ENCODE data around the gene C14orf93.

The C14orf93 gene

DNA sequence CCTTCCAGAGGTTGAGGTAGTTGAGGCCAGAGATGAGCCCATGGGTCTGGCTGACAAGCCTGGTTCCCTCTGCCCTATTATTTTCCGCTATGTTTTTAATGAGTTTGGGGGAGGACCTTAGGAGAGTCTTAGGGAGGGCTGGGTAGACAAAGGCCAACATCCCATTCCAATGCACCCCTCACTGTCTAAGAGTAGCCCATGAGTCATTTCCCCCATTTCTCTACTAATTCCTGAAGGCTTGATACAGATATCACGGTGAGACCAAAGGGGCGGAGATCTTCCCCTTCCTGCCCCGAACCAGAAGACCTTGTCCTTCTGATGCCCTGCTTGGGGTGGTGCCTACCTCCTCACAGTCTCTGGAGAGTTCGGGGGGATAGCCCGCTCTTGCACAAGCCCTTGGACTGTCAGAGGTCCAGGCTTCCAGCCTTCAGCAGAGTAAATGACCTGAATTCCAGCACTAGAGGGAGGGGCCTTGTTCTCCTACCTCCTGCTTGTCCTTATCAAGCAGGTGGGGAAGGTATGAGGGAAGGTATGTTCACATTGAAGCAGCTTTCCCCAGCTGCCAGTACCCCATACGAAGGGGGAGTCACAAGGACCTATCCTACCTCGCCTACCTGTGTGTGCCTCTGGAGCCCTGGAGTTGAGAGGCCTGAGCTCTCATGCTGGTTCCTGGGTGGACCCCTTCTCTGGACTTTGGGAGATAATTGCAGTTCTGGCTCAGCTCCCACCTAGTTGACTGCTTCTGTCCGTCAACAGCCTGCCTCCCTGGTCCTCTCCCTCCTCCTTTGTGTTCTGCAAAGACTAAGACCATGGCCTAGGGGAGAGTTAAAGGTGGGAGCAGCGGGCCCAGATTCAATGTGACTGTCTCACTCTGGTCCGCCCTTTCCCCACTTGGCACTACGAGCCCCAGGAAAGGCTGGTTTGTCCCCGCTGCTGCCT is 35.7 kb upstream of the C14orf93 start:
- no peak for DNase-seq

DNA sequence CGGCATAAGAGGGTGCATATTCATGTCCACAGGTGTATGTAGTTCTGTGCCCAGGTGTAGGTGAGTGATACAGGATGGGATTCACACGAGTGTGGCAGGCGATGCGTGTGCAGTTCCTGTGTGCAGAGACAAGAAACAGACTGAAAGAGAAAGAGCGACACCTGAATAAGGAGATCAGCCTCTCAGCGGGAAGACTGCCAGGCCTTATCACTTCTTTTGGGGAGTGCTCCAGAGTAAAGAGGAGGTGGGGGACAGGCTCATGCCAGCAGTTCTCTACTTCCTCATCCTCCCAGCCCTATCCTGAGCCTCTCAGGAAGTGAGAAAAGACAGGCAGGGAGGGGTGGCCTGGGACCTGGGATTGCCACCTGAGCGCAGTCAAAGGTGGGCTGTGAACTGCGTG is 34.9 kb upstream of the C14orf93 start:
- no peak for DNase-seq

DNA sequence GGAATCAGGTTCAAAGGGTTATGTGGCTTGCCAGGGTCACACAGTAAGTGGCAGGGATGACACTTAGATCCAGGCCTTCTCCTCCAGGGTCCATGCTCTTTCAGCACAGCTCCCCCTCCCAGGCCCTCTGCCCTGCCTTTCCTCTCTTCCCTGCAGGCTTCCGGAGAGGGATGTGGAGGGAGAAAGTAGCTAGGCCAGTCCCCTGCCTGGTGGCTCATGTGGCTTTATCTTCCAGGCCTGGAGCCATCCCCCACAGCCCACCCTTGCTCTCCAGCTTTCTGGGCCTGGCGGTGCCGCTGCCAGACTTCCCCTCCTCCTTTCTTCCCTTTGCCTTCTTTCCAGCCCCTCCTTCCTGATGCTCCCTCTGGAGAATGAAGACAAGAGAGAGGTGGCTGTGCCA is 33.8 kb upstream of the C14orf93 start:
- no peak for DNase-seq

DNA sequence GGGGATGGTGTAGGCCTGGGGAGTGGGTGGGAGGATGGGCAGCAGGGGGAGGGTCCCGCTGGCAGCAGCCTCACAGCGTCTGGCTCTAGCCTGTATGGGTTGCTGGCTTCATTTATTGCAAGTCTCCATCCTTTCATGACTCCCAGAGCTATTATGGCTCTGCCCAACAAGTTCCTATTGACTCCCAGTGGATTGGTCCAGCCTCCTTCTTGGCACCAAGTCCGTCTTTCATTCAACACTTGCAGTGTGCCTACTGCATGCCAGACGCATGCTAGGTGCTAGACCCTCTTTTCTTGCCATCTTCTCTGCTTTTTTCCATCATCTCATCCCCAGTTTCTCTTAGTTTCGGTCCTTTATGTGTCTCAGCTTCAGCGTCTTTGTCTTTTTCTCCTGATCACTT is 33.2 kb upstream of the C14orf93 start:
- no peak for DNase-seq

DNA sequence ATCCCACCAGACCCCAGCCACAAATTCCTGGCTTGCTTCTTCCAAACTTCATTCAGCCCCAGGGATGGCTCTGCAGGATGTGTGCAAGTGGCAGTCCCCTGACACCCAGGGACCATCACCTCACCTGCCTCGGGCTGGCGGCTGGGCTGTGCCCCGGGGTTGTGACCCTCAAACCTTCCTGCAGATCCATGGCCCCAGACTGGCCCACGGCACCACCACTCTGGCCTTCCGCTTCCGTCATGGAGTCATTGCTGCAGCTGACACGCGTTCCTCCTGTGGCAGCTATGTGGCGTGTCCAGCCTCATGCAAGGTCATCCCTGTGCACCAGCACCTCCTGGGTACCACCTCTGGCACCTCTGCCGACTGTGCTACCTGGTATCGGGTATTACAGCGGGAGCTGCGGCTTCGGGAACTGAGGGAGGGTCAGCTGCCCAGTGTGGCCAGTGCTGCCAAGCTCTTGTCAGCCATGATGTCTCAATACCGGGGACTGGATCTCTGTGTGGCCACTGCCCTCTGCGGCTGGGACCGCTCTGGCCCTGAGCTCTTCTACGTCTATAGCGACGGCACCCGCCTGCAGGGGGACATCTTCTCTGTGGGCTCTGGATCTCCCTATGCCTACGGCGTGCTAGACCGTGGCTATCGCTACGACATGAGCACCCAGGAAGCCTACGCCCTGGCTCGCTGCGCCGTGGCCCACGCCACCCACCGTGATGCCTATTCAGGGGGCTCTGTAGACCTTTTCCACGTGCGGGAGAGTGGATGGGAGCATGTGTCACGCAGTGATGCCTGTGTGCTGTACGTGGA is 32.4 kb upstream of the C14orf93 start, which contains the start of gene PSMB11:
Gene PSMB11 (plus strand): TSS at position 51 of the 804 bp plus-strand sequence. CDS start 14 bp downstream, at position 65.
- no peak for DNase-seq

DNA sequence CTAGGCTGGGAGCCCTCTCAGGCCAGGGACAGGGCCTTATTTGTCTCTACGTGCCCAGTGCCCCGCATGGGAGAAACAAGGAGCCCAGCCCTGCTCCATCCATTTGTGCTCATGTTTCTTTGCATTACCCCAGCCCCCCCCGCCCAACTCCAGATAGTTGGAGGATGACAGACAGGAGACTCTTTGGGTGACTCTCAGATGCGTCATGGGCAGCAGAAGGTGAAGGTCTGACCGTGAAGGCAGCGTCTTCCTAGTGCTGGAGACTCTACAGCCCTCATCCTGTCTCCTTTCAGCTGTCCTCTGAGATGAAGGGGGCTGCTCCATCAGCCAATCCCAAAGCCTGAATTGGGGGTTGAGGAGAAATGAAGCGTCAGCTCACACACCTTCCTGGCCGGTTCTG is 31.8 kb upstream of the C14orf93 start:
- DNase-seq = no peak

DNA sequence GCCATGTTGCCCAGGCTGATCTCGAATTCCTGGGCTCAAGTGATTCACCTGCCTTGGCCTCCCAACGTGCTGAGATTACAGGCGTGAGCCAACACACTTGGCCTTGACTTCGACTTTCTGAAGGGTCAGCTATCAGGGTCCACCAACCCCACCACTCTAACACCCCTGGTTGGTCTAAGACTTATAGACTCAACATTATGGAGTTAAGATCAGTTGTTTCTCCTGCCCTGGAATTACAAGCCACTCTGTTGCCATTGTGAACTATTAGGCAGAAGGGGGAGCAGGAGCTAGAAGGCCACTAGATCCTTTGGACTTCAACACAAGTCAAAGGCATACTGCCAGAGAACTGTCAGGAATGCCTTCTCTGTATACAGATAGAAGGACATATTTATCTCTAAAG is 30.2 kb upstream of the C14orf93 start:
- DNase-seq = no peak

DNA sequence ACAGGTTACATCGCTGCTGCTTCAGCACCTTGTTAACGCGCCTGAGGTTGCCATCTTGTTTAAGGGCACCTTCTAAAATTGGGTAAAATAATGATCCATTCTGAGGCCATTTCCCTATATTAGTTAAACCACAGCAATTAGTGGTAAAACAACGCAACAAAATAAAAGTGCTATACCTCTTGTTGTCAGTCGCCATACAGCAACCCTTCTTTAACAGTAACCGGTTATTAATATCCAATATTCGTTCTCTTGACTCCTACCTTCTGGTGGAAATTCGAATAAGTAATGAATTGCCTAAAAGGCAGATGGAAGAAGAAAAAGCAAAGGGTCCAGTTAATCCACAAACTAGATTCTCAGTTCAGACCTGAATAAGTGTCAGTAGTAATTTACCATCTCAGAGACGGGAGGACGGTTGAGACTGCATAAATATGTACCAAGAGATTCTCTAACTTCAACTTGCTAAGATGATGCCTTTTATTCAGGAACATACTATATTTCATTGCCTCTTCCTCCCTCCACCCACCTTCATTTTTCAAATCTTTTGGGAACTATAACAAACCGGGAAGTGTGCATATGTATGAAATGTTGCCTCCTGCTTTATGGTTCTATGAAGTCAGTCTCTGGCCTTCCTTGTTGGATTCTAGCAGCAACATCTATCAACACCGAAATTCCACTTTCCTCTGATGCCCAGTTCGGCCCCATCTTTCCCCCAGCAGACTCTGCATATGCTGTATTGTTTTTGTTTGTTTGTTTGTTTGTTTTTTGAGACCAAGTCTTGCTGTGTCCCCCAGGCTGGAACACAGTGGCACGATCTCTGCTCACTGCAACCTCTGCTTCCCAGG is 25.6 kb upstream of the C14orf93 start:
- DNase-seq = no peak

DNA sequence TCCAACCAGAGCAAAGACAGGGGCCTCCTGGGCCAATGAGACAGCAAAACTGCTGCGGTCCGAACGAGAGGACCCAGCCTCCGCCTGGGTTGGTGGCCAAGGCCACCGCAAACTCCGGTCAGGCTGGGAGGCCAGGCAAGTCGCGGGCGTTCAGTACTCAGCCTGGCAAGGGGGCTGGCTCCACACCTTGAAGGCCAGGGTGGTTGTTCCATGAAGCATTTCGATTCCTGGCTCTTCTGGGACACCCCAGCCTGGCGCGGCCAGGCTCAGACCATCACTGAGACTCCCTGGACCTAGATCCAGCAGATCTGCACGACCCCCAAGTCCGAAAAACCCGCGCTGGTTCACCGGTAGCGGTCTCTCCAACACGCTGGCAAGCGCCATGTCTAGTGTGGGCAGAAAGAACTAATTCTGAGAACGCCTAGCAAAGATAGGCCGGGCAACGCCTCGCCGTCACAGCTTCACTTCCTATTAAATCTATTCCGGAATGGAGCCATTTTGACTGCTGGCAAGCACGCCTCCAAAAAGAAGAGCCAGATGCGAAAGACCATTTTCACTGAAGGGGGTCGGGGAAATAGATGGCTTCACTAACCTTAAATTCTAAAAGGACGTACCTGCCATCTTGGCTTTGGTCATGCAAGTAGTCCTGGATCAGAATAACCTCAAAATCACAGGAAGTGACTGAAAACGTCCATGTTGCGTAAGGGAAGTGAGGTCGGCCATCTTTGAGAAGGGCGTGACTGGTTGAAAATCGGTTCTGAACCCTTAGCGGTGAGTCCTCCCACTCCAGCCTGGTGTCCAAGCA is 24.8 kb upstream of the C14orf93 start, which contains the start of gene PSMB5:
Gene PSMB5 (minus strand): TSS at position 403 of the 805 bp plus-strand sequence. CDS start 19 bp downstream, at position 384.
- peak; percentile 85 to 86 for DNase-seq

DNA sequence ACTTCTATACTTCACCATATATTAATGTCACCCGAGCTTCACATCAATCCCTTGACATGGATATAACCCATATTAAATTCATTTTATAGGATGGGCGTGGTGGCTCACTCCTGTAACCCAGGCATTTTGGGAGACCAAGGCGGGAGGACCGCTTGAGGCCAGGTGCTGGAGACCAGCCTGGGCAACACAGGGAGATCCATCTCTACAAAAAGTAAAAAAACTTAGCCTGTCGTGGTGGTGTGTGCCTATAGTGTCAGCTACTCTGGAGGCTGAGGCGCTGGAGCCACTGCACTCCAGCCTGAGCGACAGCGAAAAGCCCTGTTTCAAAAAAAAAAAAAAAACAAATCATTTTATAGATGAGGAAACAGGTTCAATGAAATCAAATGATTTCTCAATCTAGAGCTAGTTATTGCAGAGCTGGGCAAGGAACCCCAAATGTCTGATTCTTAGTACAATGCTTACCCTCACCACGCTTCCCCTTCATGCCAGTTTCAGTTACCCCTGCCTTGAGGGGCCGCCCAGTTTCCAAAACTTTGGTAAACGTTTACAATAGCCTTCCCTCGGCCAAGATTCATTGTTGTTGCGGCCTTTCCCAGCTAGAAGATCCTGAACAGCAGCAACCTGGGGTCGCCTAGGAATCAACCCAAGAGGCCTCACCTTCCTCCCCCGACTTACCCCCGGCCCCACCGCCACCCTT is 24.0 kb upstream of the C14orf93 start:
- no peak for DNase-seq

DNA sequence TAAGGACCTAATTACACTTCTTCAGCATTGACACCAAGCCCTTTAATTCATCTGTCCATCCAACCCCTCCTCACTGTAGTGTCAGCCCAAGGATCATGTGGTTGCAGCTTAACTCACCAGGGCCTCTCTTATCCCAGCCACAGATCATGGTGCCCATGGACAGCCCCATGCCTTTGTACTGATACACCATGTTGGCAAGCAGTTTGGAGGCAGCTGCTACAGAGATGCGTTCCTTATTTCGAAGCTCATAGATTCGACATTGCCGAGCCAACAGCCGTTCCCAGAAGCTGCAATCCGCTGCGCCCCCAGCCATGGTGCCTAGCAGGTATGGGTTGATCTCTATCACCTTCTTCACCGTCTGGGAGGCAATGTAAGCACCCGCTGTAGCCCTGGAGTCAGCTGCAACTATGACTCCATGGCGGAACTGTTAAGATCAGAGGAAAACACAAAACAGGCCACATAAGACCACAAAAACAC is 23.3 kb upstream of the C14orf93 start:
- DNase-seq = no peak

DNA sequence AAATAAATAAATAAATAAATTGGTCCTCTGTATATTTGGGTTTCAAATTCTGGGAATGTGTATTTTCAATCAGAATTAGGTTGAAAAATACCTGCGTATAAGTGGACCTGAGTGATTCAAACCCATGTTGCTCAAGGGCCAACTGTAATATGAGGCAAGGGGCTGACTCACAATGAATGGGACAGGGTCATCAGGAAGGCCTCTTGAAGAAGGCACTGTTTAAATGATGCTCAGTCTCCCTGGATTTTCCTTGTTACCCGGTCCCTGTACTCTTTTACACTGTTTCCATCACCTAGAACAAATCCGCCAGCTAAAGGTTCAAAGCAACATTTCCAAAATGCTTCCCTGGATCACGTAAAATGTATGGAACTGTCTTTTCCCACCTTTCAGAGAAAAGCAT is 21.0 kb upstream of the C14orf93 start:
- DNase-seq = no peak

DNA sequence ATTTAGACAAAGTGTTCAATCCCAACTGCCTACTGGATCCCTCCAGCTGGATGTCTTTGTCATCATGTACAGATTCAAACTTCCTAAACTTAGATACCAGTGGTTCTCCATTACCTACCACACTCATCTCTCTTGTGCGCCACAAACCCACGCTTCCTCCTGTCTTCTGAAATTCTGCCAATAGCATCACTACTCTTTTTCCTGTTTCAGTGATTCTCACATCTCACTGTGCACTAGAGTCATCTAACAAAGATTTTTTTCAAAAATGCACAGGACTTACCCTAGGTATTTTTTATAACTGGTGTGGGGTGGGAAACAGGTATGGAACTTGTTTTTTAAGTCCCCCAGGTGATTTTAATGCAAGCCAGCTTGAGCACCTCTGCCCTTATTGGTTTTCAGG is 18.9 kb upstream of the C14orf93 start:
- DNase-seq = peak; percentile 12

DNA sequence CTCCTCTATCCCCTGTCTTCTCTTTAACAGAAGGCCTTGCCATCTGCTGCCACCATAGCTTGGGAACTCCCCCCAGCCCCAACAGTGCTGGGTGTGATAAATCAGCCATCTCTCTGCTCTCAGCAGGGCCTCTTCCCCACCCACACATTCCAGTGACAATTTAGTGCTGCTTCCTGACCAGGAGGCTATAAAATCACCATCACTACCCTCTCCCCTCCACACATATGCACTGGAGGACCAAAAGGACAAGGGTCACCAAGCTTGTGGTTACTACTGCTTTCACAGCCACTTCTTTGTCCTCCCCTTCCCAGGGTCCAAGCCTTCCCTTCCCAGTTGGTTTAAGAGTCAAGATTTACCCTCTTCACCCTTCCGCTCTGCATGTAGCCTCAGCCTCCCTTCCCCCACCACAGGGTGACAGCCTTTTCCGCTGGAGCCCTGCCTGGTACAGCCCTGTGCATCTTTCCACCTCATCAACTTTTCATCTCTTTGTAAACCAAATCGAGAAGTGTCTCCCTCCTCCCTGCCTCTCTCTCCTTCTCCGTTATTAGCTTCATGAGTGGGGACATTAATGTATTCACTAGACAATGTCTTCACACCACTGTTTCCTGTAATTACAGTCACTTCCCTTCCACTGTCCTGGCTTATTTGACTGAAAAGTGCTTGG is 15.3 kb upstream of the C14orf93 start:
- no peak for DNase-seq

DNA sequence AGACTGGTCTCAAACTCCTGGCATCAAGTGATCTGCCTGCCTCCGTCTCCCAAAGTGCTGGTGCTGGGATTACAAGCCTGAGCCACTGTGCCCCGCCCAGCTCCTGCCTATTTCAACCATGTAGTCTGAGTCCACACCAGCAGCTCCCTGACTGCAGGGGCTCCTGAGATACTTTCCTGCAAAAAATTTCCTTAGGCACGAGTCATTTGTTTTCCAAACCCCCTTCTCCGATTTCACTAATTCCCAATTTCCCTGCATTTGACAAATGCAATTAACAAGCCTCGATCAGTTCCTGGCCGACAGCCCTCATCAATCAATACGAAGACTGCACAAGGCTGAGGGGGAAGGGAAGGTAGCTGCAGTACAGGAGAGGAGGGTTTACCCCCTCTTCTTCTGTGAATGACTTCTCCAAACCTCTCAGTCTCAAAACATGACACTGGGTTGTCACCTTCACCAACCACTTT is 14.7 kb upstream of the C14orf93 start:
- DNase-seq = no peak

DNA sequence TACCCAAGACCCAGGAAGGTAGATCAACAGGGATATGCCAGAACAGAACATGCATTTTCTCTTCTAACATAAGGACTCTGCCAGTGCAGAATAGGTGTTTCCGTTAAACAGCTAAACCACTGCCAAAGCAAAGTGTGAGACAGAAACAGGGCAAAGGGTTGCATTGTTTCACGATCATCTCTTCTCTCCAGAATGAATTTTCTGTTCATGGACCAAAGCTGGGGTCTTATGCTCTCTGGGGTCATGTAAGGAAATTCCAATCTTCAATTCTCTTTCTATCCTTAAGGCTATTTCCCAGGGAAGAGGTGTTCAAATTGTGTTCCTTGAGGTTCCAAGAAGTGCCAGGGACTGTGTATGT is 13.8 kb upstream of the C14orf93 start:
- no peak for DNase-seq

DNA sequence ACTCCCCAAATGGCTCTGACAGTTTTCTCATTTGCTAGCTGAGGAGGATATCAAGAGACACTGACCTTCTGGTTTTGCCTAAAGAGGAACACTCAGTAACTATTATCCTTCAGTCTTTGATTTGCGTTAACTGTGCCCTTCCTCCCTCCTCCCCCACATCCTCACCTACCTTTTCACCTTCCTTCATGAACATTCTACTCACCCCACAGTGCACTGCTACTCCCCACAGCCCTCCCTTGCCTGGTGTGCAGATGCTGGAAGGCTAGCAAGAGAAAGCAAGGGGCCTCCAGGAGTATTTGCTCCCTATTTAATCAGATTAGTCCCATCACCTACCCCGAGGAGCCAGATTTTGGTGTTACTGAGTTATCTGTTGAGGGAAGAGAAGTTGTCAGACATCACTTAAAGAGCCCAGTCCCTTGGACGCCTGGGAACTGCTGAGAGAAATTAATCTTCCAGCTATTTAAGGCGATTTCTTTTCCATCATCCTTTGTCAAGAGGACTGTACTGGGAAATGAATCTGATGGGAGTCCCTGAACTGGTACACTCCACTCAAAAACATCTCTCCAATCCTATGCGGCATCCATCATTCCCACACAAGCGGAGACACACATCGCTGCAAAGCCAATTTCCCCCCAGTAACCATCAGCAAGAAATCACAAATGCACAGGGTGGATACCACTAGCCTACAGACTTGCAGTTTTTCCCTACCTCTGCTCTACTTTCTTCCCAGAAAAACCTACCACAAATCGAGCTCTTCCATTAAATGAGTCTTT is 13.3 kb upstream of the C14orf93 start:
- no peak for DNase-seq

DNA sequence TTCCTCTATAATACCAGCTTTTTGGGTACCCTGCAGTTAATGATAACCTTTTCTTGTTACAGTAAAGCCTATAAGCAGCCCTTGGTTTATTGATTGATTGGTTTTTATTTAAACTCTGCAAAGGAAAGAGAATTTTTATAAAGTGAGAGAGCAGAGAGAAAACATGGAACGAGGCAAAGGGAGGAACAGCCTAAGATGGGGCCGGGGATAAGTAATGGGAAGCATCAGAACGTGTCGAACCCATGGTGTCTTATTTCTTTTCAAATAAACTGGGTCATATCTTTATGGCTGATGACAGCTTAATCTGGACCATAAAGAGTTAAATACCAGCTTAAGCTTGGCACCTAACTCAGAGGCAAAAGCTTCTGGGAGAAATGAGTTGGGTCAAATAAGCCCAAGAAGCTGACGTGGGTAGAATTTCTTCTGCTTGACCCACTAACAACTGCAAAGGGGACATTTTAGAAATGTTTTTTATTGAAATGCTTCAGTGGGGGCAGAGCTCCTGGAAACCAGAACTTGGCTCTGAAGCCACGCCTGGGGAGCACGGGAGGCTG is 12.0 kb upstream of the C14orf93 start:
- DNase-seq = no peak

DNA sequence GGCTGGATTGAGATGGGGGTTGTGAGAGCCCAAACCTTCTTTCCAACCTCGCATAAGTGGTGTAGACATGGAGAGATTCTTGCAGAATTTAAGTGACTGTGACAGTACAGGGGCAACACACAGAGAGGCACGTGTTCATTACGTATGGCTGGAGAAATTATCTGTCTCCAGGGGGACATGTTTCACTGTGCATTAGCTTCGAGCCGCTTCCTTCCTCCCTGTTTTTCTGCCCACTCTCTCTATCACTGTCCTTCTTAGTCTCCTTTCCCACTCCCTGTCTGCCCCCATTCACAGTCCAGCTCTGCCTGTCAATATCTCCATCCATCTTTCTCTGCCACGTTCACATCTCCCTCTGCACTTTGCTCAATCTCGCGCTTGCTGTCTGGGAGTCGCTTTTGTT is 11.5 kb upstream of the C14orf93 start:
- no peak for DNase-seq
